RWPE2 (cell line): ENCODE measurements around the gene INTS1.

ENCODE experiments used
- ATAC-seq: fragments of 200-7000 bp; cut with Tn5 transposase; 3 replicates; pipeline ENCODE4 v1.9.1; 2021; ENCODE audit warnings: low read depth
- DNase-seq: peaks from one replicate; pipeline ENCODE4 v3.0.0-alpha.2; 2020; ENCODE audit warnings: low spot score
- H3K27ac ChIP-seq: fragments of 450-650 bp; 2 replicates; pipeline ENCODE4 v1.5.1; 2017; ENCODE audit warnings: mild to moderate bottlenecking; ENCODE audit not compliant: poor library complexity, severe bottlenecking
- H3K27me3 ChIP-seq: fragments of 250-450 bp; sonication (Bioruptor Pico); 2 replicates; pipeline ENCODE4 v1.5.1; 2021; ENCODE audit warnings: mild to moderate bottlenecking, moderate library complexity; ENCODE audit not compliant: insufficient read depth, poor library complexity, severe bottlenecking
- H3K36me3 ChIP-seq: fragments of 250-450 bp; sonication (Bioruptor Pico); 2 replicates; pipeline ENCODE4 v1.5.1; 2020; ENCODE audit warnings: low read depth, mild to moderate bottlenecking, moderate library complexity
- H3K4me1 ChIP-seq: fragments of 250-450 bp; sonication (Bioruptor Pico); 2 replicates; pipeline ENCODE4 v1.5.1; 2021; ENCODE audit warnings: mild to moderate bottlenecking, moderate library complexity; ENCODE audit not compliant: insufficient read depth, poor library complexity, severe bottlenecking
- H3K4me3 ChIP-seq: fragments of 250-450 bp; sonication (Bioruptor Pico); 2 replicates; pipeline ENCODE4 v1.5.1; 2021; ENCODE audit warnings: mild to moderate bottlenecking, moderate library complexity; ENCODE audit not compliant: severe bottlenecking
- H3K9me3 ChIP-seq: fragments of 250-450 bp; sonication (Bioruptor Pico); 2 replicates; pipeline ENCODE4 v1.5.1; 2021; ENCODE audit warnings: mild to moderate bottlenecking, moderate library complexity; ENCODE audit not compliant: severe bottlenecking
- CTCF ChIP-seq: fragments of 450-650 bp; IDR thresholded peaks from one replicate; pipeline ENCODE4 v1.5.1; 2017; ENCODE audit warnings: mild to moderate bottlenecking, moderate library complexity; ENCODE audit not compliant: poor library complexity, severe bottlenecking

The INTS1 gene

GRCh38 chr7:1475393-1475792 is 28.8 kb downstream of the INTS1 start:
- no peaks in the 10 kb centered on the region for H3K27me3 ChIP-seq
- no peaks in the 10 kb centered on the region for H3K9me3 ChIP-seq
- no peak for ATAC-seq
- no peak overlapping the region for H3K4me3 ChIP-seq
- no peaks in the 10 kb centered on the region for H3K4me1 ChIP-seq
- TF ChIP-seq CTCF: no peak
- no peak overlapping the region for H3K27ac ChIP-seq
- DNase-seq: no peak
- peaks cover 45% of the 10 kb centered on the region for H3K36me3 ChIP-seq

GRCh38 chr7:1474736-1475135 is 29.5 kb downstream of the INTS1 start:
- DNase-seq: no peak
- Histone ChIP-seq H3K4me3 (no peak overlapping the region), H3K27ac (no peak overlapping the region), H3K9me3 (no peaks in the 10 kb centered on the region), H3K4me1 (no peaks in the 10 kb centered on the region), H3K36me3 (peaks cover 38% of the 10 kb centered on the region), H3K27me3 (no peaks in the 10 kb centered on the region)
- no peak for ATAC-seq
- TF ChIP-seq CTCF: no peak

GRCh38 chr7:1473864-1474512 is 30.2 kb downstream of the INTS1 start:
- ATAC-seq (peak; percentile 66), DNase-seq (peak; percentile 83)
- peaks cover 35% of the 10 kb centered on the region for H3K36me3 ChIP-seq

GRCh38 chr7:1470901-1471300 is 33.3 kb downstream of the INTS1 start:
- Histone ChIP-seq H3K9me3 (no peaks in the 10 kb centered on the region), H3K4me3 (no peak overlapping the region), H3K27me3 (no peaks in the 10 kb centered on the region), H3K27ac (no peak overlapping the region), H3K36me3 (peaks cover 25% of the 10 kb centered on the region), H3K4me1 (no peaks in the 10 kb centered on the region)
- ATAC-seq: no peak
- no peak for DNase-seq
- TF ChIP-seq CTCF: no peak

More at GRCh38 chr7:1473864-1474512, 30.2 kb downstream of the INTS1 start:
- peak; percentile 87 for TF ChIP-seq CTCF
- H3K27me3 ChIP-seq: no peaks in the 10 kb centered on the region
- H3K27ac ChIP-seq: no peak overlapping the region
- H3K4me3 ChIP-seq: no peak overlapping the region
- H3K4me1 ChIP-seq: no peaks in the 10 kb centered on the region
- H3K9me3 ChIP-seq: no peaks in the 10 kb centered on the region

GRCh38 chr7:1468643-1469298 is 35.4 kb downstream of the INTS1 start:
- Histone ChIP-seq H3K4me1 (no peaks in the 10 kb centered on the region), H3K4me3 (no peak overlapping the region), H3K36me3 (peaks cover 15% of the 10 kb centered on the region), H3K9me3 (no peaks in the 10 kb centered on the region), H3K27ac (no peak overlapping the region), H3K27me3 (no peaks in the 10 kb centered on the region)
- DNase-seq (no peak), ATAC-seq (no peak)
- no peak for TF ChIP-seq CTCF
